Stimulated activated naive CD8-positive, alpha-beta T cell treated with anti-CD3 and anti-CD28 coated beads, Interleukin-15, amount 100 ng/mL, for 72 hours (primary cell): ENCODE results near the gene CCDC63.

Source experiments
- ATAC-seq: fragments of 150-1000 bp; cut with Tn5 transposase; 2 replicates; pipeline ENCODE4 v1.10.0; 2021; ENCODE audit warnings: mild to moderate bottlenecking, moderate library complexity
- DNase-seq, 2 donors: peaks; one replicate each; pipeline ENCODE4 v3.0.0; 2021 to 2022
- H3K27ac Mint-ChIP-seq, 2 donors: one replicate each; pipeline ENCODE4 v1.8.0; 2022; ENCODE audit warnings: mild to moderate bottlenecking in 2 of 2, mixed read lengths in 2 of 2, moderate library complexity in 2 of 2
- H3K27me3 Mint-ChIP-seq: one replicate; pipeline ENCODE4 v1.8.0; 2022; ENCODE audit warnings: mixed read lengths
- H3K4me1 Mint-ChIP-seq: one replicate; pipeline ENCODE4 v1.8.0; 2022; ENCODE audit warnings: mild to moderate bottlenecking, mixed read lengths
- H3K4me3 Mint-ChIP-seq, 2 donors: one replicate each; pipeline ENCODE4 v1.8.0; 2022; ENCODE audit warnings: mild to moderate bottlenecking in 2 of 2, mixed read lengths in 2 of 2, moderate library complexity in 1 of 2
- H3K9me3 Mint-ChIP-seq, 2 donors: one replicate each; pipeline ENCODE4 v1.8.0; 2022; ENCODE audit warnings: mixed read lengths in 2 of 2

The CCDC63 gene

GRCh38 chr12:110889361-110889760, 42.6 kb downstream of the CCDC63 start:
- Mint-ChIP-seq H3K9me3 (no peaks in the 10 kb centered on the region), H3K27me3 (peaks cover 20% of the 10 kb centered on the region), H3K4me3 (no peak overlapping the region), H3K27ac (no peak overlapping the region), H3K4me1 (peaks cover 21% of the 10 kb centered on the region)
- ATAC-seq (no peak), DNase-seq (no peak)

DNA sequence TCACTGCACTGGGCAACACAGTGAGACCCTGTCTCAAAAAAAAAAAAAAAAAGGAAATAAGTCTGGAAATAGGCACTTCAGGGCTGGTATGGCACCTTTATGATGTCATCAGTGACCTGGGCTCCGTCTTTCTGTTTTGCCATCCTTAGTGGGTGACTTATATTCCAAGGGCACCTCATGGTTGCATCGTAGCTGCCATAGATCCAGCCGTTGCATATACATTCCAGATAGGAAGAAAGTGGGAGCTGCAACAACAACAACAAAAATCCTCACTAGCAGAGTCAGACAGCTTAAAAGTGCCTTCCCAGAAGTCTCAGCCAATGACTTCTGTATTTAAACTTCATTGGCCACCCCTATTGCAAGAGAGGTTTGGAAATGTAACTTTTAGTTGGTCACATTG, 47.2 kb downstream of the CCDC63 start:
- H3K9me3 Mint-ChIP-seq: no peaks in the 10 kb centered on the region
- no peak overlapping the region for H3K4me3 Mint-ChIP-seq
- H3K27ac Mint-ChIP-seq: no peak overlapping the region
- peaks cover 18% of the 10 kb centered on the region for H3K4me1 Mint-ChIP-seq
- H3K27me3 Mint-ChIP-seq: peaks cover 29% of the 10 kb centered on the region
- ATAC-seq (no peak), DNase-seq (peak in 1 of 2 donors; percentile 3)

DNA sequence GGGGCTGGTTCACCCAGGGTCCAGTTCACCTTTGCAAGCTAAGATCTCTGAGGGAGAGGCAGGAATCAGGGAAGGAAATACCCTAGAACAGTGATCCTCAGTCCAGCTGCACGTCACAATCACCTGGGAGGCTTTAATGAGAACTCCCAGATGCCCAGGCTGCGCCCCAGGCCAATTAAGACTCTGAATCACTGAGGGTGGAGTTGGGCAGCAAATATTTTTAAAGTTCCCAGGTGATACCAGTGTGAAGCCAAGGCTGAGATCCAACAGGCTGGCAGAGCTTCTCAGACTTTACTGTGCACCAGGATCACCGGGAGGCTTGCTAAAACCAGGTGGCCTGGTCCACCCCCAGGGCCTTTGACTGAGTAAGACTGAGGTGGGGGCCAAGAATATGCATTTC, 49.8 kb downstream of the CCDC63 start:
- H3K9me3 Mint-ChIP-seq: no peaks in the 10 kb centered on the region
- H3K4me3 Mint-ChIP-seq: no peak overlapping the region
- H3K4me1 Mint-ChIP-seq: peaks cover 18% of the 10 kb centered on the region
- peaks cover 27% of the 10 kb centered on the region for H3K27me3 Mint-ChIP-seq
- DNase-seq (no peak), ATAC-seq (no peak)
- H3K27ac Mint-ChIP-seq: peak overlapping the region in 1 of 2 donors; percentile 34

- DNase-seq (no peak), ATAC-seq (no peak)
- no peaks in the 10 kb centered on the region for H3K9me3 Mint-ChIP-seq
- no peaks in the 10 kb centered on the region for H3K27me3 Mint-ChIP-seq
- no peaks in the 10 kb centered on the region for H3K4me1 Mint-ChIP-seq
- no peak overlapping the region for H3K27ac Mint-ChIP-seq
- H3K4me3 Mint-ChIP-seq: no peak overlapping the region
Measured at GRCh38 chr12:110901401-110901800, 54.6 kb downstream of the CCDC63 start.

- Mint-ChIP-seq H3K4me3 (no peak overlapping the region), H3K27ac (no peak overlapping the region), H3K4me1 (no peaks in the 10 kb centered on the region), H3K27me3 (no peaks in the 10 kb centered on the region), H3K9me3 (no peaks in the 10 kb centered on the region)
- DNase-seq: no peak
- ATAC-seq: no peak
Measured at GRCh38 chr12:110903511-110903910, 56.7 kb downstream of the CCDC63 start.

GRCh38 chr12:110906083-110906482, 59.3 kb downstream of the CCDC63 start:
- ATAC-seq: peak; percentile 52

DNA sequence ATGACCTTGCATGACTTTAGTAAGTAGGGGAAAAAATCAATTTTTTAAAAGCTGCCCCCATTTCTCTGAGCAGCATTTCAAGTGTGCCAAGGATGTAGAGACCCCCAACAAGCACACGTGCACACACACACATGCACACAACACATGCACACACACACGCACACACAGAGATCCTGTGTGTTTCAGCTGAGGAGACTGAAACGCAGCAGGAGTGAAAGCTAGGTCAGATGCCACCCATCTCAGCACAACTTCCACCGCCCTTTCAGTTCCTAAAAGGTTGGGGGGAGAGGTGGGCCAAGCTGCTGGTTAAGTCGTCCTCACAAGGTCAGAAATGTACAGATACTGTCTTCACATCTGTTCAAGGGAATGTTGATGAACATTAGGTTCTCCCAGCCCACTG, 59.7 kb downstream of the CCDC63 start:
- no peak overlapping the region for H3K27ac Mint-ChIP-seq
- no peak for ATAC-seq
- H3K4me3 Mint-ChIP-seq: no peak overlapping the region
- no peaks in the 10 kb centered on the region for H3K4me1 Mint-ChIP-seq
- no peak for DNase-seq
- no peaks in the 10 kb centered on the region for H3K9me3 Mint-ChIP-seq
- no peaks in the 10 kb centered on the region for H3K27me3 Mint-ChIP-seq

More at GRCh38 chr12:110906083-110906482, 59.3 kb downstream of the CCDC63 start:
- no peaks in the 10 kb centered on the region for H3K4me1 Mint-ChIP-seq
- no peak overlapping the region for H3K27ac Mint-ChIP-seq
- H3K27me3 Mint-ChIP-seq: no peaks in the 10 kb centered on the region
- DNase-seq: no peak
- no peak overlapping the region for H3K4me3 Mint-ChIP-seq
- H3K9me3 Mint-ChIP-seq: no peaks in the 10 kb centered on the region

DNA sequence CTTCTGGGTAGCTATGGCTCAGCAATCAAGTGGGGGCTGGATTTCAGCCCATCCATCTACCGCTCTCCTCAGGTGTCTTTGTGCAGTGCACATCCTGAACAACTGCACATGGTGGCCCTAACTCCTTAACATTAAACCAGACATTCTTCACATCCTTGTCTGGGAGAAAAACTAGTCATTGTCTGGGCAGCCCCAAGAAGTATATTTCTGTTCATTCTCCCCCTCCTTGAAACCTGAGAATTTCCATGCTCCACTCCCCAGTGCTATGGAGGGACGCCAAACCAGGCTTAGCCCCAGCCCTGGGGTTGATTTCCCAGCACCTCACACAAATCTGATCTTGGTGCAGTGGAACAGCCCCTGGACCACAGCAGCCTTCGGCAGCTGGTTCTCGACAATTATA, 60.2 kb downstream of the CCDC63 start:
- DNase-seq: no peak
- H3K27ac Mint-ChIP-seq: no peak overlapping the region
- no peak for ATAC-seq
- H3K4me3 Mint-ChIP-seq: no peak overlapping the region
- H3K4me1 Mint-ChIP-seq: no peaks in the 10 kb centered on the region
- H3K9me3 Mint-ChIP-seq: no peaks in the 10 kb centered on the region
- H3K27me3 Mint-ChIP-seq: no peaks in the 10 kb centered on the region

GRCh38 chr12:110907583-110907982, 60.8 kb downstream of the CCDC63 start:
- Mint-ChIP-seq H3K27ac (no peak overlapping the region), H3K4me3 (no peak overlapping the region), H3K4me1 (no peaks in the 10 kb centered on the region), H3K9me3 (no peaks in the 10 kb centered on the region), H3K27me3 (no peaks in the 10 kb centered on the region)
- no peak for ATAC-seq
- no peak for DNase-seq

DNA sequence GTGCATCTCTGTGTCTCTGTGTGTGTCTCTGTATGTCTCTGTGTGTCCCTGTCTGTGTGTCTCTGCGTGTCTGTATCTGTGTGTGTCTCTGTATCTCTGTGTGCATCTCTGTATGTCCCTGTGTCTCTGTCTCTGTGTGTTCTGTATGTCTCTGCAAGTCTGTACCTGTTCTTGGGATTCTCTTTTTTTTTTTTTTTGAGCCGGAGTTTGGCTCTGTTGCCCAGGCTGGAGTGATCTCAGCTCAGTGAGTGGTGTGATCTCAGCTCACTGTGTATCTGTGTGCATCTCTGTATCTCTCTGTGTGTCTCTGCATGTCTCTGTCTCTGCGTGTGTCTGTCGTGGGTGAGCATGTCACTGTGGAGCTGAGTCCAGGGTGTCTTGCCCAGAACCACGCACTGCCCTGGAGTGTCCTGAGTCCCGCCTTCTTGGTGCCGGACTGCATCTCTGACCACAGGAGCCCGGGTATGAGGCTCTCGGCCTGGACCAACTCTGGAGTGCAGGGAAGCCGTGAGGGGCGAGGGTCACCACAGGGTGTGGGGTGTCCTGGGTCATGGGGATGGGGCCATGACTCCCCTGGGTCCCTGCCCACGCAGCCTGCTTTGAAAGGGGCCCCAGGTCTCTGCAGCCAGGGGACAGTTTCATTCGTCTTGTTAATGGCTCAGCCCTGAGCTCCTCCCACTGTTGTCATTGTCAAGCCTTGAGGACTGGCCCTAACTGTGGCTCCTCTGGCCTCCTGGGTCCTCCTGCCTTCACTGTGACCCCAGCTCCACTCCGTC, 61.8 kb downstream of the CCDC63 start:
- no peaks in the 10 kb centered on the region for H3K4me1 Mint-ChIP-seq
- DNase-seq: no peak
- H3K4me3 Mint-ChIP-seq: no peak overlapping the region
- no peaks in the 10 kb centered on the region for H3K27me3 Mint-ChIP-seq
- no peak for ATAC-seq
- no peak overlapping the region for H3K27ac Mint-ChIP-seq
- H3K9me3 Mint-ChIP-seq: no peaks in the 10 kb centered on the region

- H3K4me3 Mint-ChIP-seq: no peak overlapping the region
- no peaks in the 10 kb centered on the region for H3K27me3 Mint-ChIP-seq
- no peaks in the 10 kb centered on the region for H3K9me3 Mint-ChIP-seq
- no peak for DNase-seq
- no peaks in the 10 kb centered on the region for H3K4me1 Mint-ChIP-seq
- ATAC-seq: no peak
- no peak overlapping the region for H3K27ac Mint-ChIP-seq
Measured at GRCh38 chr12:110912263-110912662, 65.5 kb downstream of the CCDC63 start.

GRCh38 chr12:110913119-110914056, 66.6 kb downstream of the CCDC63 start:
- Mint-ChIP-seq H3K27me3 (no peaks in the 10 kb centered on the region), H3K27ac (no peak overlapping the region), H3K4me3 (no peak overlapping the region), H3K9me3 (no peaks in the 10 kb centered on the region), H3K4me1 (no peaks in the 10 kb centered on the region)
- no peak for DNase-seq
- ATAC-seq: no peak

DNA sequence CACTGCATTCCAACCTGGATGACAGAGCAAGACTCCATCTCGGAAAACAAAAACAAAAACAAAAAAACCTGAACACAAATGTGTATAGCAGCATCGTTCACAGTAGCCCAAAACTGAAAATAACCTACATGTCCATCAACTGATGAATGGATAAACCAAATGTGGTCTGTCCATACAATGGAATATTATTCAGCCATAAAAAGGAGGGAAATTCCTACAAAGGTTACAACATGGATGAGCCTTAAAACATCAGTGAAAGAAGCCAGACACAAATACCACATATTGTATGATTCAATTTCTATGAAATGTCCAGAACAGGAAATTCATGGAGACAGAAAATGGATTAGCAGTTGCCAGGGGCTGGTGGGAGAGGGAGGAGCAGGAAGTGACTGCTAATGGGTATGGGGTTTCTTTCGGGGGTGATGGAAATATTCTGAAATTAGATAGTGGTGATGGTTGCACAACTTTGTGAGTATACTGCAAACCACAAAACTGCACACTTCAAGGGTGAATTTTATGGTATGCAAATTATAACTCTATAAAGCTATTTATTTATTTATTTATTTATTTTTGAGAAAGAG, 69.6 kb downstream of the CCDC63 start:
- H3K27ac Mint-ChIP-seq: no peak overlapping the region
- H3K27me3 Mint-ChIP-seq: peaks cover 15% of the 10 kb centered on the region
- no peaks in the 10 kb centered on the region for H3K9me3 Mint-ChIP-seq
- no peak overlapping the region for H3K4me3 Mint-ChIP-seq
- no peak for DNase-seq
- H3K4me1 Mint-ChIP-seq: no peaks in the 10 kb centered on the region
- no peak for ATAC-seq

- Mint-ChIP-seq H3K4me1 (no peaks in the 10 kb centered on the region), H3K27me3 (peaks cover 15% of the 10 kb centered on the region), H3K4me3 (no peak overlapping the region), H3K9me3 (no peaks in the 10 kb centered on the region), H3K27ac (no peak overlapping the region)
- DNase-seq (no peak), ATAC-seq (no peak)
Measured at GRCh38 chr12:110917467-110917866, 70.7 kb downstream of the CCDC63 start.

DNA sequence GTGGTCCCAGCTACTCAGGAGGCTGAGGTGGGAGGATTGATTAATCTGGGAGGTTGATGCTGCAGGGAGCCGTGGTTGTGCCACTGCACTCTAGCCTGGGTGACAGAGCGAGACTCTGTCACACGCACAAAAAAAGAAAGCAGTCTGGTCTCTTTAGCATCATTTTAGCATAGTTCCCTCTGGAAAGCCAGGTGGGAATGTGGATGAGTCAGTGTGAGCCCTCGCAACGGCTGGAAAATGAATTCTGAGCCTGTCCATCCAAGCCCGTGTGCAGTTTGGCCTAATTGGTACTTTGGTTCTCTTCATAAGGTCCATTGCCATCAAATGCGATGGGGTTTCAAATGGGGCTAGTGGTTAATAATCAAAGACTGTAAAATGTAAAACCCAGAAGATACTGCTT, 71.2 kb downstream of the CCDC63 start:
- ATAC-seq (no peak), DNase-seq (no peak)
- Mint-ChIP-seq H3K27ac (no peak overlapping the region), H3K4me3 (no peak overlapping the region), H3K4me1 (no peaks in the 10 kb centered on the region), H3K27me3 (peaks cover 15% of the 10 kb centered on the region), H3K9me3 (no peaks in the 10 kb centered on the region)

DNA sequence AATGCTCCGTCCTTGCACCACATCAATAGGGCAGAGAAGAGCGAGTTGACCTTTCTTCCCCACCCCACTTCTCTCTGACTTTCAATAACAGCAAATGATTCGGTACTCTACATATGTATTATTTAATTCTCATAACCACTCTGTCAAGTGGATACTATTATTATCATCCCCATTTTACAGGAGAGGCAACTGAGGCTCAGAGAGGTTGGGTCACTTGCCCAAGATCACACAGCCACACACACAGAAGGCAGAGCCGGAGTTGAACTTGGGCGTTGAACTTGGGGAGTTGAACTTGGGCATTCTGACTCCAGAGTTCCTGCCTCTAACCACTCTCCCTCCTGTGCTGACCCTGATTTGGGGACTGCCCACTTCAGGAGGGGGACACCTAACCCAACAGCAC, 72.9 kb downstream of the CCDC63 start:
- Mint-ChIP-seq H3K4me3 (no peak overlapping the region), H3K4me1 (no peaks in the 10 kb centered on the region), H3K27me3 (peaks cover 15% of the 10 kb centered on the region), H3K27ac (no peak overlapping the region), H3K9me3 (no peaks in the 10 kb centered on the region)
- DNase-seq (no peak), ATAC-seq (no peak)
